Measurements from ENCODE around the gene BHLHE41.
A peak's percentile ranks its signal among the peaks of the same experiment; 100 is the strongest.

The BHLHE41 gene

GRCh38 chr12:26124446-26125399, at the start of gene BHLHE41:
BHLHE41 (minus strand) TSS chr12:26125037; CDS start chr12:26124779, 258 bp downstream.
- DNase-seq: peak; percentile 7 to 21

GRCh38 chr12:26172946-26173552, 48.2 kb upstream of the BHLHE41 start:
- no peak for DNase-seq

- DNase-seq: no peak
Measured at GRCh38 chr12:26172539-26172938, 47.7 kb upstream of the BHLHE41 start.

- no peak for DNase-seq
Measured at GRCh38 chr12:26172013-26172412, 47.2 kb upstream of the BHLHE41 start.

- no peak for DNase-seq
Measured at GRCh38 chr12:26164118-26164517, 39.3 kb upstream of the BHLHE41 start.

GRCh38 chr12:26162905-26163304, 38.1 kb upstream of the BHLHE41 start:
- DNase-seq: no peak

- DNase-seq: no peak
Measured at GRCh38 chr12:26162174-26162573, 37.3 kb upstream of the BHLHE41 start.

GRCh38 chr12:26158078-26158764, 33.4 kb upstream of the BHLHE41 start:
- no peak for DNase-seq

GRCh38 chr12:26157001-26157400, 32.2 kb upstream of the BHLHE41 start:
- no peak for DNase-seq

- no peak for DNase-seq
Measured at GRCh38 chr12:26156201-26156871, 31.5 kb upstream of the BHLHE41 start.

GRCh38 chr12:26153421-26154154, 28.8 kb upstream of the BHLHE41 start:
- no peak for DNase-seq

GRCh38 chr12:26152507-26153102, 27.8 kb upstream of the BHLHE41 start:
- no peak for DNase-seq

- DNase-seq: no peak
Measured at GRCh38 chr12:26150736-26151450, 26.1 kb upstream of the BHLHE41 start.

GRCh38 chr12:26149968-26150500, 25.2 kb upstream of the BHLHE41 start:
- no peak for DNase-seq

- no peak for DNase-seq
Measured at GRCh38 chr12:26148291-26148690, 23.5 kb upstream of the BHLHE41 start.

- DNase-seq: no peak
Measured at GRCh38 chr12:26143291-26143690, 18.5 kb upstream of the BHLHE41 start.

- no peak for DNase-seq
Measured at GRCh38 chr12:26138860-26139259, 14.0 kb upstream of the BHLHE41 start.

GRCh38 chr12:26136688-26137087, 11.9 kb upstream of the BHLHE41 start:
- DNase-seq: no peak

GRCh38 chr12:26135571-26135970, 10.7 kb upstream of the BHLHE41 start:
- no peak for DNase-seq

- no peak for DNase-seq
Measured at GRCh38 chr12:26135010-26135420, 10.2 kb upstream of the BHLHE41 start.

- no peak for DNase-seq
Measured at GRCh38 chr12:26134540-26134939, 9.7 kb upstream of the BHLHE41 start.

All from stimulated activated CD4-positive, alpha-beta T cell treated with anti-CD3 and anti-CD28 coated beads, Interleukin-2, amount 100 ng/mL, for 24 hours (primary cell).